OCI-LY7 (cell line): Measurements from ENCODE around the gene TXNL1. TPM values are rescaled to one million over a fixed set of nuclear protein-coding genes. Genes with fewer than 3 reads are reported as not detected.

Source experiments
- BruUV-seq: library from RNA; stranded (reverse); fragments of 400-500 nt; replicated peaks from 2 replicates; lab custom pipeline; 2021; lab: Mats Ljungman, UMichigan
- CTCF ChIA-PET: fragments of 300-600 bp; sonication (Branson Sonifier 250); formaldehyde crosslinking; loops from one replicate; lab custom pipeline; 2022; ENCODE audit warnings: antibody characterized with exemption; ENCODE audit not compliant: unreplicated experiment; lab: Charles Lee
- POLR2A ChIA-PET: fragments of 300-600 bp; sonication (Branson Sonifier 250); formaldehyde crosslinking; loops from one replicate; lab custom pipeline; 2022; ENCODE audit warnings: antibody characterized with exemption; lab: Charles Lee
- DNase-seq: peaks from one replicate; pipeline ENCODE4 v3.0.0-alpha.2; 2015; ENCODE audit warnings: low spot score
- H2AFZ ChIP-seq: fragments of 200-600 bp; sonication (generic), shearing (Covaris generic); 2 replicates; pipeline ENCODE4 v1.6.1; 2014; ENCODE audit warnings: mild to moderate bottlenecking, antibody characterized with exemption, low read length, moderate library complexity
- H3K27ac ChIP-seq: fragments of 200-600 bp; sonication (generic); 2 replicates; pipeline ENCODE4 v1.5.1; 2014; ENCODE audit warnings: mixed run types, low read depth, mild to moderate bottlenecking, moderate library complexity, low read length, inconsistent platforms; ENCODE audit not compliant: poor library complexity, severe bottlenecking
- H3K36me3 ChIP-seq: fragments of 200-600 bp; sonication (generic); 2 replicates; pipeline ENCODE4 v1.6.1; 2014; ENCODE audit warnings: mild to moderate bottlenecking, antibody characterized with exemption, low read length, moderate library complexity, mixed read lengths; ENCODE audit not compliant: insufficient read depth
- H3K4me1 ChIP-seq: fragments of 200-600 bp; sonication (generic); 2 replicates; pipeline ENCODE4 v1.5.1; 2014; ENCODE audit warnings: mild to moderate bottlenecking, low read length; ENCODE audit not compliant: insufficient read depth, poor library complexity, severe bottlenecking
- H3K4me2 ChIP-seq: fragments of 200-600 bp; sonication (generic); 2 replicates; pipeline ENCODE4 v1.6.1; 2014; ENCODE audit warnings: mild to moderate bottlenecking, low read length
- H3K4me3 ChIP-seq: fragments of 200-600 bp; sonication (generic); 2 replicates; pipeline ENCODE4 v1.5.1; 2014; ENCODE audit warnings: mild to moderate bottlenecking, low read depth, low read length; ENCODE audit not compliant: poor library complexity, severe bottlenecking
- H3K79me2 ChIP-seq: fragments of 200-600 bp; sonication (generic); 2 replicates; pipeline ENCODE4 v1.6.1; 2016; ENCODE audit warnings: low read depth, mild to moderate bottlenecking, low read length, moderate library complexity, mixed read lengths; ENCODE audit not compliant: insufficient read depth
- H3K9me2 ChIP-seq: fragments of 200-600 bp; sonication (generic); 2 replicates; pipeline ENCODE4 v1.6.1; 2016; ENCODE audit warnings: mild to moderate bottlenecking, low read length, mixed read lengths; ENCODE audit not compliant: insufficient read depth
- H3K9me3 ChIP-seq: fragments of 200-600 bp; sonication (generic); 2 replicates; pipeline ENCODE4 v1.6.1; 2014; ENCODE audit warnings: mild to moderate bottlenecking, mixed run types, low read length, mixed read lengths
- H4K20me1 ChIP-seq: fragments of 200-600 bp; sonication (generic); 2 replicates; pipeline ENCODE4 v1.6.1; 2014; ENCODE audit warnings: mild to moderate bottlenecking, antibody characterized with exemption, low read length, moderate library complexity, mixed read lengths; ENCODE audit not compliant: insufficient read depth
- EZH2phosphoT487 ChIP-seq: fragments of 200-600 bp; sonication (generic); IDR thresholded peaks from 2 replicates; pipeline ENCODE4 v1.6.1; 2018; ENCODE audit warnings: low read depth, borderline replicate concordance, mild to moderate bottlenecking, mixed run types, antibody characterized with exemption, low read length, moderate library complexity, mixed read lengths
- intact Hi-C: fragments of 100-400 bp; cut with micrococcal nuclease; formaldehyde crosslinking; loops from one replicate; pipeline ENCODE4 v1.10.0; 2022; ENCODE audit not compliant: unreplicated experiment
- total RNA-seq, 2 experiments: library from RNA; depleted of rRNA in 1 of 2; stranded (reverse); fragments of >200 nt in 1 of 2; shearing (Covaris generic) in 1 of 2; gene quantifications; 2 replicates each; pipeline ENCODE4 v1.2.3, GENCODE V29; 2014 to 2022
- TF ChIP-seq, protein P1 (sequence below): fragments of 200-600 bp; sonication (generic); conservative IDR thresholded peaks from 2 replicates; pipeline ENCODE4 v1.5.1; 2014; ENCODE audit warnings: mild to moderate bottlenecking, antibody characterized with exemption, low read length, moderate library complexity, mixed read lengths

The TXNL1 gene
- total RNA-seq, 2 experiments from 2014 or later: 13.9 to 42.5 TPM

DNA sequence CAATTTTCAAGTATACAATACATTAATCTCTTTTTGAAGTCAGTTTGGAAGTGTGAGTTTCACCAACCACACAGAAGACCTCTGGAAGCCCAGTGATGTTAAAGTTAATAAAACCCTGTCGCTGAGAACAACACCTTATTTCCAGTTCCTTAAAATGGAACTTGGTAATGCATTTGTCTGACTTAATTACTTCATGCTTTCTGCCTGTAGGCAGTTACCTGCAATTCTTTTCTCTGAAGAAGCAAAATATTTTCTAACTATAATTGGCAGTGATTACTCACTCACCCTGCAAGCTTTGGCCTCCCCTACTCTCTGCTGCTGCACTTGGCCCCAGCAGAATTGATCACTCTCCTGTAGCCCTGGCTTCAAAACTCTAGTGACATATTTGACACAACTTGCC, 81.5 kb downstream of the TXNL1 start:
- H3K36me3 ChIP-seq: no peaks in the 10 kb centered on the region
- DNase-seq: no peak
- no peaks in the 10 kb centered on the region for H3K9me2 ChIP-seq
- ChIA-PET POLR2A (no interaction called here), CTCF (no interaction called here)
- TF ChIP-seq, protein P1, sequence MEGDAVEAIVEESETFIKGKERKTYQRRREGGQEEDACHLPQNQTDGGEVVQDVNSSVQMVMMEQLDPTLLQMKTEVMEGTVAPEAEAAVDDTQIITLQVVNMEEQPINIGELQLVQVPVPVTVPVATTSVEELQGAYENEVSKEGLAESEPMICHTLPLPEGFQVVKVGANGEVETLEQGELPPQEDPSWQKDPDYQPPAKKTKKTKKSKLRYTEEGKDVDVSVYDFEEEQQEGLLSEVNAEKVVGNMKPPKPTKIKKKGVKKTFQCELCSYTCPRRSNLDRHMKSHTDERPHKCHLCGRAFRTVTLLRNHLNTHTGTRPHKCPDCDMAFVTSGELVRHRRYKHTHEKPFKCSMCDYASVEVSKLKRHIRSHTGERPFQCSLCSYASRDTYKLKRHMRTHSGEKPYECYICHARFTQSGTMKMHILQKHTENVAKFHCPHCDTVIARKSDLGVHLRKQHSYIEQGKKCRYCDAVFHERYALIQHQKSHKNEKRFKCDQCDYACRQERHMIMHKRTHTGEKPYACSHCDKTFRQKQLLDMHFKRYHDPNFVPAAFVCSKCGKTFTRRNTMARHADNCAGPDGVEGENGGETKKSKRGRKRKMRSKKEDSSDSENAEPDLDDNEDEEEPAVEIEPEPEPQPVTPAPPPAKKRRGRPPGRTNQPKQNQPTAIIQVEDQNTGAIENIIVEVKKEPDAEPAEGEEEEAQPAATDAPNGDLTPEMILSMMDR: no peak
- TF ChIP-seq EZH2phosphoT487: no peak
- H3K4me2 ChIP-seq: no peak overlapping the region
- H3K27ac ChIP-seq: no peak overlapping the region
- H3K4me3 ChIP-seq: no peak overlapping the region
- no TSS peak for BruUV-seq
- H3K4me1 ChIP-seq: no peaks in the 10 kb centered on the region
- H4K20me1 ChIP-seq: no peaks in the 10 kb centered on the region
- no peaks in the 10 kb centered on the region for H3K79me2 ChIP-seq
- no peaks in the 10 kb centered on the region for H3K9me3 ChIP-seq
- intact Hi-C loops: no loop called here
- H2AFZ ChIP-seq: no peak overlapping the region

DNA sequence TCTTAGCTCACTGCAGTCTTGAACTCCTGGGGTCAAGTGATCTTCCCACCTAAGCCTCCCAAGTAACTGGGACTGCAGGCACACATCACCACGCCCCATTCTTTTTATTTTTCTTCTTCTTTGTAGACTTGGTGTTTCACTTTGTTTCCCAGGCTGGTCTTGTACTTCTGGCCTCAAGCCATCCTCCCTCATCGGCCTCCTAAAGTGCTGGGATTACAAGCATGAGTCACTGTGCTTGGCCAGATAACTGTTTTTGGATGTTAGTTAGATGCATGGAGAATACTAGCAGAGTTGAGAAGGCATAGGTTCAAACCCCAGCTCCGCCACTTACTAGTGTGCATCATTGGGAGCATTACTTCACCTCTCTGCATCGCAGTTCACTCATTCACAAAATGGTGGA, 88.3 kb downstream of the TXNL1 start:
- no TSS peak for BruUV-seq
- H3K9me2 ChIP-seq: no peaks in the 10 kb centered on the region
- no peaks in the 10 kb centered on the region for H3K36me3 ChIP-seq
- H3K79me2 ChIP-seq: no peaks in the 10 kb centered on the region
- no peak overlapping the region for H3K4me3 ChIP-seq
- H4K20me1 ChIP-seq: no peaks in the 10 kb centered on the region
- ChIA-PET CTCF (no interaction called here), POLR2A (no interaction called here)
- DNase-seq: no peak
- intact Hi-C loops: no loop called here
- TF ChIP-seq, protein P1: no peak
- TF ChIP-seq EZH2phosphoT487: no peak
- H3K4me1 ChIP-seq: no peaks in the 10 kb centered on the region
- no peaks in the 10 kb centered on the region for H3K9me3 ChIP-seq
- no peak overlapping the region for H3K27ac ChIP-seq
- H2AFZ ChIP-seq: no peak overlapping the region
- no peak overlapping the region for H3K4me2 ChIP-seq

Other genes with a start within 250 kb of the TXNL1 start
- gene WDR7, start 12.8 kb upstream of the TXNL1 start, total RNA-seq (2014; rRNA removed; shearing (Covaris generic)): 13.2 and 15.2 TPM in 2 replicates
- 17.1 and 18.8 TPM in 2 replicates for gene WDR7, start 12.8 kb upstream of the TXNL1 start, total RNA-seq (2022)